Neural cell (in vitro differentiated cells): Measurements from ENCODE around the gene SLC4A8. TPM values are rescaled to one million over a fixed set of nuclear protein-coding genes. Genes with fewer than 3 reads are reported as not detected.

Source experiments
- H2AFZ ChIP-seq: fragments of 200-600, 300-800 bp; sonication (generic), shearing (Covaris generic); 2 replicates; pipeline ENCODE4 v1.6.0; 2014; ENCODE audit warnings: low read depth, mild to moderate bottlenecking, antibody characterized with exemption, low read length, moderate library complexity
- H3F3A ChIP-seq: fragments of 200-600 bp; shearing (Covaris generic); 2 replicates; pipeline ENCODE4 v1.6.1; 2016; ENCODE audit warnings: mild to moderate bottlenecking, moderate library complexity, mixed read lengths, antibody characterized with exemption, low read length; ENCODE audit not compliant: insufficient read depth, poor library complexity, severe bottlenecking
- H3K27ac ChIP-seq: fragments of 200-600, 300-800 bp; sonication (generic), shearing (Covaris generic); 2 replicates; pipeline ENCODE4 v1.5.1; 2014; ENCODE audit warnings: mild to moderate bottlenecking, low read length, moderate library complexity
- H3K27me3 ChIP-seq: fragments of 300-800, 200-600 bp; sonication (generic), shearing (Covaris generic); 2 replicates; pipeline ENCODE4 v1.6.0; 2014; ENCODE audit warnings: mild to moderate bottlenecking, low read depth, low read length, moderate library complexity; ENCODE audit not compliant: insufficient read depth
- H3K36me3 ChIP-seq: fragments of 300-800, 200-600 bp; sonication (generic), shearing (Covaris generic); 2 replicates; pipeline ENCODE4 v1.5.1; 2014; ENCODE audit warnings: mild to moderate bottlenecking, antibody characterized with exemption, low read length, moderate library complexity; ENCODE audit not compliant: insufficient read depth
- H3K4me2 ChIP-seq: fragments of 300-800, 200-600 bp; sonication (generic), shearing (Covaris generic); 2 replicates; pipeline ENCODE4 v1.6.0; 2014; ENCODE audit warnings: mild to moderate bottlenecking, low read length
- H3K4me3 ChIP-seq: fragments of 300-800, 200-600 bp; sonication (generic), shearing (Covaris generic); 2 replicates; pipeline ENCODE4 v1.5.1; 2014; ENCODE audit warnings: mild to moderate bottlenecking, low read length, moderate library complexity
- H3K79me2 ChIP-seq: fragments of 200-600 bp; shearing (Covaris generic); replicated peaks from 2 replicates; pipeline ENCODE4 v1.6.0; 2014; ENCODE audit warnings: mild to moderate bottlenecking, low read length, moderate library complexity; ENCODE audit not compliant: insufficient read depth
- H3K9ac ChIP-seq: fragments of 300-800, 200-600 bp; sonication (generic), shearing (Covaris generic); 2 replicates; pipeline ENCODE4 v1.6.1; 2016; ENCODE audit warnings: mild to moderate bottlenecking, low read length, mixed read lengths
- H3K9me2 ChIP-seq: fragments of 200-600 bp; shearing (Covaris generic); 2 replicates; pipeline ENCODE4 v1.6.1; 2016; ENCODE audit warnings: mild to moderate bottlenecking, low read length, mixed read lengths; ENCODE audit not compliant: insufficient read depth
- H3K9me3 ChIP-seq: fragments of 200-600, 300-800 bp; sonication (generic), shearing (Covaris generic); 2 replicates; pipeline ENCODE4 v1.6.1; 2016; ENCODE audit warnings: mild to moderate bottlenecking, mixed run types, low read length, moderate library complexity, mixed read lengths
- H4K20me1 ChIP-seq: fragments of 200-600 bp; shearing (Covaris generic); 2 replicates; pipeline ENCODE4 v1.6.1; 2016; ENCODE audit warnings: mild to moderate bottlenecking, mixed run types; ENCODE audit not compliant: insufficient read depth
- EP300 ChIP-seq: fragments of 450-650 bp; conservative IDR thresholded peaks from 2 replicates; pipeline ENCODE4 v1.6.1; 2014; ENCODE audit warnings: antibody characterized with exemption, mild to moderate bottlenecking, moderate library complexity; ENCODE audit not compliant: poor library complexity, severe bottlenecking
- EZH2 ChIP-seq: fragments of 200-600, 300-800 bp; shearing (Covaris generic), sonication (generic); IDR thresholded peaks from 2 replicates; pipeline ENCODE4 v1.6.1; 2014; ENCODE audit warnings: antibody characterized with exemption, low read length, borderline replicate concordance, mild to moderate bottlenecking; ENCODE audit not compliant: insufficient read depth, poor library complexity, severe bottlenecking
- MXI1 ChIP-seq: fragments of 450-650 bp; conservative IDR thresholded peaks from 2 replicates; pipeline ENCODE4 v1.6.1; 2014; ENCODE audit warnings: antibody characterized with exemption, mild to moderate bottlenecking; ENCODE audit not compliant: poor library complexity, severe bottlenecking
- POLR2AphosphoS5 ChIP-seq: IDR thresholded peaks from 2 replicates; pipeline ENCODE4 v1.6.1; 2012
- RAD21 ChIP-seq: fragments of 450-650 bp; conservative IDR thresholded peaks from 2 replicates; pipeline ENCODE4 v1.6.1; 2014; ENCODE audit warnings: antibody characterized with exemption, mild to moderate bottlenecking, moderate library complexity
- REST ChIP-seq: IDR thresholded peaks from 2 replicates; pipeline ENCODE4 v1.6.1; 2012; ENCODE audit warnings: borderline replicate concordance
- SMC3 ChIP-seq: fragments of 450-650 bp; conservative IDR thresholded peaks from 2 replicates; pipeline ENCODE4 v1.6.1; 2014; ENCODE audit warnings: antibody characterized with exemption, mild to moderate bottlenecking, moderate library complexity; ENCODE audit not compliant: poor library complexity
- TAF1 ChIP-seq: IDR thresholded peaks from 2 replicates; pipeline ENCODE4 v1.6.1; 2012; ENCODE audit warnings: low read depth
- polyA plus RNA-seq: library from polyadenylated mRNA; depleted of rRNA; stranded (reverse); fragments of >200 nt; gene quantifications from 2 replicates; pipeline ENCODE4 v1.2.3, GENCODE V29; 2014
- TF ChIP-seq, protein P1 (sequence below): fragments of 450-650 bp; IDR thresholded peaks from 2 replicates; pipeline ENCODE4 v1.5.1; 2014; ENCODE audit warnings: antibody characterized with exemption, mild to moderate bottlenecking, moderate library complexity; ENCODE audit not compliant: poor library complexity, severe bottlenecking

Gene SLC4A8
- polyA plus RNA-seq, 1 donor from 2014 or later, result 37.8 TPM

- no peak overlapping the region for H3K4me3 ChIP-seq
- no peaks in the 10 kb centered on the region for H3K9me3 ChIP-seq
- H3K27me3 ChIP-seq, result no peaks in the 10 kb centered on the region
- H3K9ac ChIP-seq, result no peak overlapping the region
- no peak for TF ChIP-seq EP300
- no peak for TF ChIP-seq POLR2AphosphoS5
- TF ChIP-seq MXI1, result no peak
- TF ChIP-seq REST, result no peak
- no peak for TF ChIP-seq RAD21
- TF ChIP-seq TAF1, result no peak
- no peak for TF ChIP-seq SMC3
- TF ChIP-seq EZH2, result no peak
- TF ChIP-seq, protein P1, sequence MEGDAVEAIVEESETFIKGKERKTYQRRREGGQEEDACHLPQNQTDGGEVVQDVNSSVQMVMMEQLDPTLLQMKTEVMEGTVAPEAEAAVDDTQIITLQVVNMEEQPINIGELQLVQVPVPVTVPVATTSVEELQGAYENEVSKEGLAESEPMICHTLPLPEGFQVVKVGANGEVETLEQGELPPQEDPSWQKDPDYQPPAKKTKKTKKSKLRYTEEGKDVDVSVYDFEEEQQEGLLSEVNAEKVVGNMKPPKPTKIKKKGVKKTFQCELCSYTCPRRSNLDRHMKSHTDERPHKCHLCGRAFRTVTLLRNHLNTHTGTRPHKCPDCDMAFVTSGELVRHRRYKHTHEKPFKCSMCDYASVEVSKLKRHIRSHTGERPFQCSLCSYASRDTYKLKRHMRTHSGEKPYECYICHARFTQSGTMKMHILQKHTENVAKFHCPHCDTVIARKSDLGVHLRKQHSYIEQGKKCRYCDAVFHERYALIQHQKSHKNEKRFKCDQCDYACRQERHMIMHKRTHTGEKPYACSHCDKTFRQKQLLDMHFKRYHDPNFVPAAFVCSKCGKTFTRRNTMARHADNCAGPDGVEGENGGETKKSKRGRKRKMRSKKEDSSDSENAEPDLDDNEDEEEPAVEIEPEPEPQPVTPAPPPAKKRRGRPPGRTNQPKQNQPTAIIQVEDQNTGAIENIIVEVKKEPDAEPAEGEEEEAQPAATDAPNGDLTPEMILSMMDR, result no peak
- H4K20me1 ChIP-seq, result no peaks in the 10 kb centered on the region
- no peaks in the 10 kb centered on the region for H3K9me2 ChIP-seq
- no peak overlapping the region for H3K4me2 ChIP-seq
- no peak overlapping the region for H3K27ac ChIP-seq
- H3F3A ChIP-seq, result no peaks in the 10 kb centered on the region
- H3K79me2 ChIP-seq, result no peaks in the 10 kb centered on the region
- H3K36me3 ChIP-seq, result no peaks in the 10 kb centered on the region
- H2AFZ ChIP-seq, result no peak overlapping the region
Observed at GRCh38 chr12:51519755-51520154, 95.1 kb downstream of the SLC4A8 start.

- Histone ChIP-seq H4K20me1 (no peaks in the 10 kb centered on the region), H3K9me3 (no peaks in the 10 kb centered on the region), H3K27me3 (no peaks in the 10 kb centered on the region), H3F3A (no peaks in the 10 kb centered on the region), H3K9ac (no peak overlapping the region), H3K27ac (no peak overlapping the region), H3K79me2 (no peaks in the 10 kb centered on the region), H3K4me3 (no peak overlapping the region), H2AFZ (no peak overlapping the region), H3K9me2 (no peaks in the 10 kb centered on the region), H3K36me3 (no peaks in the 10 kb centered on the region), H3K4me2 (no peak overlapping the region)
- TF ChIP-seq REST (no peak), EP300 (no peak), MXI1 (no peak), RAD21 (no peak), SMC3 (no peak)
- TF ChIP-seq, protein P1, result no peak
Observed at GRCh38 chr12:51520576-51521325, 96.1 kb downstream of the SLC4A8 start.
